ENCODE results near the gene KRT31.
A peak's percentile ranks its signal among the peaks of the same experiment; 100 is the strongest.

KRT31 gene

DNA sequence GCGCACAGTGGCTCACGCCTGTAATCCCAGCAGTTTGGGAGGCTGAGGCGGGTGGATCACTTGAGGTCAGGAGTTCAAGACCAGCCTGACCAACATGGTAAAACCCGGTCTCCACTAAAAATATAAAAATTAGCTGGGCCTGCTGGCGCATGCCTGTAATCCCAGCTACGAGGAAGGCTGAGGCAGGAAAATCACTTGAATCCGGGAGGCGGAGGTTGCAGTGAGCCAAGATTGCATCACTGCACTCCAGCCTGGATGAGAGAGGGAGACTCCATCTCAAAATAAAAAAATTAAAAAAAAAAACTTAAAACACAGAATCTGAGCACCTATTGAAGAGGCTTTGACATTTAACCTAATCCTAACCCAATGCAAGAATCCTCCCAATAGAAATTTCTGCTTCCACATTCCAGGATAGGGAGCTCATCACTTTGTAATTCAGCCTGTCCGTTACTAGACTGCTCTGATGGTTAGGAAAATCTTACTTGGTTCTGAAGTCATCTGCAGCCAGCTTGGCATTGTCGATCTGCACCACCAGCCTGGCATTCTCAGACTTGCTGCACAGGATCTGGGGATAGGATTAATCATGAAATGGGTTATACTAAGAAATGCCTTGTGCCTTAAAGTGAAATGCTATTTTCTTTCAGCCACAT, 29.9 kb downstream of the KRT31 start:
- no peak for TF ChIP-seq MYC (IDR thresholded peaks at IDR 0.05; ENCODE audit: low read depth, low read length)
- TF ChIP-seq POLR2A (IDR thresholded peaks at IDR 0.05; ENCODE audit: extremely low read depth, insufficient read length) = no peak
- TF ChIP-seq, protein P1, sequence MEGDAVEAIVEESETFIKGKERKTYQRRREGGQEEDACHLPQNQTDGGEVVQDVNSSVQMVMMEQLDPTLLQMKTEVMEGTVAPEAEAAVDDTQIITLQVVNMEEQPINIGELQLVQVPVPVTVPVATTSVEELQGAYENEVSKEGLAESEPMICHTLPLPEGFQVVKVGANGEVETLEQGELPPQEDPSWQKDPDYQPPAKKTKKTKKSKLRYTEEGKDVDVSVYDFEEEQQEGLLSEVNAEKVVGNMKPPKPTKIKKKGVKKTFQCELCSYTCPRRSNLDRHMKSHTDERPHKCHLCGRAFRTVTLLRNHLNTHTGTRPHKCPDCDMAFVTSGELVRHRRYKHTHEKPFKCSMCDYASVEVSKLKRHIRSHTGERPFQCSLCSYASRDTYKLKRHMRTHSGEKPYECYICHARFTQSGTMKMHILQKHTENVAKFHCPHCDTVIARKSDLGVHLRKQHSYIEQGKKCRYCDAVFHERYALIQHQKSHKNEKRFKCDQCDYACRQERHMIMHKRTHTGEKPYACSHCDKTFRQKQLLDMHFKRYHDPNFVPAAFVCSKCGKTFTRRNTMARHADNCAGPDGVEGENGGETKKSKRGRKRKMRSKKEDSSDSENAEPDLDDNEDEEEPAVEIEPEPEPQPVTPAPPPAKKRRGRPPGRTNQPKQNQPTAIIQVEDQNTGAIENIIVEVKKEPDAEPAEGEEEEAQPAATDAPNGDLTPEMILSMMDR (IDR thresholded peaks at IDR 0.05; ENCODE audit: low read depth, low read length) = no peak
- TF ChIP-seq, protein P2, sequence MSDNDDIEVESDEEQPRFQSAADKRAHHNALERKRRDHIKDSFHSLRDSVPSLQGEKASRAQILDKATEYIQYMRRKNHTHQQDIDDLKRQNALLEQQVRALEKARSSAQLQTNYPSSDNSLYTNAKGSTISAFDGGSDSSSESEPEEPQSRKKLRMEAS (IDR thresholded peaks at IDR 0.05; ENCODE audit: low read depth, low read length) = no peak
- no peak for DNase-seq (ENCODE audit: low read depth)
- H3K4me3 ChIP-seq (ENCODE audit: low read depth, low read length) = no peak overlapping the region

DNA sequence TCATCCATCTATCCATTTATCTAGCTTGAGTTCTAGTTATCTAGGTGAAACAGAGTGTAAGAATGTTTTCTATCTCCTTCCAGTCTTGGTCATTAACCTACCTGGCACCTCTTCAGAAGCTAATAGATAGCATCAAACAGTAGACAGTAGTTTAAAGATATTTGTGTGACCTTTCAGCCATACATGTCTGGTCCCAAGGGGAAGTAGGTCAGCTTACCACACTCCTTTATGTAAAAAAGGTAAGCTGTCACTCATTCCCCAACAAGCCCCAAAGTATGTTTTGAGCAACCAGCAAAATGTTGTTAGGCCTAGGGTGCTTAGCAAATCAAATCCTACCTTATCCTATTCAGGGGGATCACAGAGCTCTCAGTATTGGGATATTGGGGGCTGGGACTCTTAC, 31.3 kb downstream of the KRT31 start:
- H3K4me3 ChIP-seq (ENCODE audit: low read depth, low read length) = no peak overlapping the region
- DNase-seq (ENCODE audit: low read depth) = no peak
- TF ChIP-seq MYC (IDR thresholded peaks at IDR 0.05; ENCODE audit: low read depth, low read length) (no peak), POLR2A (IDR thresholded peaks at IDR 0.05; ENCODE audit: extremely low read depth, insufficient read length) (no peak)
- TF ChIP-seq, protein P1 (IDR thresholded peaks at IDR 0.05; ENCODE audit: low read depth, low read length) = no peak
- TF ChIP-seq, protein P2 (IDR thresholded peaks at IDR 0.05; ENCODE audit: low read depth, low read length) = no peak

DNA sequence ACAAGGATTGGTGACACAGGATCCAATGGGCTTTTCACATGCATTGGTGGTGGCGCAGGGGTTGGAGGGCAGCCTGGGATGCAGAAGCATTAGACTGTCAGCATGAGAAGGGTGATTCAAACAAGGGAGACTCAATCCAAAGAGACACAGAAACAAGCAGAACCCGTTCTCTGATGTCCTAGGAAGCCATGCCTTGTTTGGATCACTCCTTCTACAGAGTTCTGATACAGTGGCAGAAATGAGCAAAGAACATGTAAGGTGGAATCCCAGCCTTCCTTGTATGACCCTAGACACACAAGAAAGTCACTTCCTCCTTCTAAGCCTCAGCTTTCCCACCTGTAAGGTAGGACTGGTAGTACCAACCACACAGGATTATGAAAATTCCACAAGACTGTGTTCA, 33.5 kb downstream of the KRT31 start:
- no peak for TF ChIP-seq MYC (IDR thresholded peaks at IDR 0.05; ENCODE audit: low read depth, low read length)
- TF ChIP-seq, protein P2 (IDR thresholded peaks at IDR 0.05; ENCODE audit: low read depth, low read length) = no peak
- TF ChIP-seq, protein P1 (IDR thresholded peaks at IDR 0.05; ENCODE audit: low read depth, low read length) = no peak
- TF ChIP-seq POLR2A (IDR thresholded peaks at IDR 0.05; ENCODE audit: extremely low read depth, insufficient read length) = no peak
- no peak for DNase-seq (ENCODE audit: low read depth)
- H3K4me3 ChIP-seq (ENCODE audit: low read depth, low read length) = no peak overlapping the region

DNA sequence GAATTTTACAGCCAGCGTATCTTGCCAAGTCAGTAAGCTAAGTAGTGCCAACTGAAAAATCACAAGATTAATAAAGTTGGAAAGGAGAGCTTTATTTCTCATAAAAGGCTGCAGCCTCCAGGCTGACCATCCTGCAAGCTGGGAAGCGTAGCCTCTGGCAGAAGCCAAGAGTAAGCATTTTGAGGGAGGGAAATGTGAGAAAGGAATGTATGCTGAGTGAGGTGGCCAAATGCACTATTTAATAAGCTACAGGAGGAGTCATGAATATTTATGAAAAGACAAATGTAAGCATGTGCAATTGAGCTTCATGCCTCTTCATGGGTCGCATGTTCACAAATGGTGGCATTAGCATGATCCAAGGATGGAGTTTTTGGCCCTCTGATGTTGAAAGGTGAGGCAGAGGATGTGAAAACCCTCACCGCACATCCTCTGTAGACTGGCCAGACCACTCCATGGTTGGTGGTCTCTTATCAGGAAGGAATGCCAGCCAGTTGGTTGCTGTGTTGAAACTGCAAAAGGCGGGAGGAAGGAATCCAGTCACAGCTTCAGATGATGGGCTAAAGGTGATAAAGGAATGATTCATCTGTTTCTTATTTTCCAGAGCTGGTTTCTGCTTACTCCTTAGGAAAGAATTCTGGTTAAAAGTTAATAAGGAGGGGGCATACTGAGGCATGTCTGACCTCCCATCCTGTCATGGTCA, 37.0 kb downstream of the KRT31 start:
- TF ChIP-seq, protein P1 (IDR thresholded peaks at IDR 0.05; ENCODE audit: low read depth, low read length) = no peak
- TF ChIP-seq MYC (IDR thresholded peaks at IDR 0.05; ENCODE audit: low read depth, low read length) = no peak
- no peak for TF ChIP-seq POLR2A (IDR thresholded peaks at IDR 0.05; ENCODE audit: extremely low read depth, insufficient read length)
- TF ChIP-seq, protein P2 (IDR thresholded peaks at IDR 0.05; ENCODE audit: low read depth, low read length) = no peak
- no peak overlapping the region for H3K4me3 ChIP-seq (ENCODE audit: low read depth, low read length)
- no peak for DNase-seq (ENCODE audit: low read depth)

DNA sequence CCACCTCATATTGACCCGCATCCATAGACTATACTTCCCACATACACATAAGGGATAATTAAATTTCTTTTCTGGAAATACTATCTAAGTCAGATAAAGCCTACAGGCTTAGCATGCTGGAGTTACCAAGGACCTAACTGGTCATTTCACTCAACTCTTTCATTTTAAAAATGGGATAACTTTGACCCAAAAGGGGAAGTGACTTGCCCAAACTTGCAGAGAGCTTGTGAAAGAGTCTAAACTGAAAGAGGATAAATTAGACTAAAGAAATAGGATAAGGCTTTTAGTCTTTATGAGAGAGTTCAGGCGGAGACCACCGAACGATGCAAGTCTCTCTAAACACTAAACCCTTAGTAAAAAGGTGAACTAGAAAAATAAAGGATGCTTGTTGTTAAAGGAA, 42.9 kb downstream of the KRT31 start:
- DNase-seq (ENCODE audit: low read depth) = peak; percentile 19
- H3K4me3 ChIP-seq (ENCODE audit: low read depth, low read length) = no peak overlapping the region
- TF ChIP-seq, protein P2 (IDR thresholded peaks at IDR 0.05; ENCODE audit: low read depth, low read length) = no peak
- TF ChIP-seq, protein P1 (IDR thresholded peaks at IDR 0.05; ENCODE audit: low read depth, low read length) = no peak
- TF ChIP-seq POLR2A (IDR thresholded peaks at IDR 0.05; ENCODE audit: extremely low read depth, insufficient read length) = no peak
- no peak for TF ChIP-seq MYC (IDR thresholded peaks at IDR 0.05; ENCODE audit: low read depth, low read length)
